NCI-H2107 treated with DMSO at 0.1 percent for 48 hours (cell line): ENCODE data around the gene FGF12.
"Not testable (repeated sequence)": the region's sequence is repeated elsewhere in the genome, so short reads cannot be mapped to it uniquely, and the experiment has no call there.

Experiments
- DNase-seq: peaks from one replicate; lab custom pipeline; 2025; ENCODE audit not compliant: unreplicated experiment; lab: John Stamatoyannopoulos, UW

Gene FGF12

DNA sequence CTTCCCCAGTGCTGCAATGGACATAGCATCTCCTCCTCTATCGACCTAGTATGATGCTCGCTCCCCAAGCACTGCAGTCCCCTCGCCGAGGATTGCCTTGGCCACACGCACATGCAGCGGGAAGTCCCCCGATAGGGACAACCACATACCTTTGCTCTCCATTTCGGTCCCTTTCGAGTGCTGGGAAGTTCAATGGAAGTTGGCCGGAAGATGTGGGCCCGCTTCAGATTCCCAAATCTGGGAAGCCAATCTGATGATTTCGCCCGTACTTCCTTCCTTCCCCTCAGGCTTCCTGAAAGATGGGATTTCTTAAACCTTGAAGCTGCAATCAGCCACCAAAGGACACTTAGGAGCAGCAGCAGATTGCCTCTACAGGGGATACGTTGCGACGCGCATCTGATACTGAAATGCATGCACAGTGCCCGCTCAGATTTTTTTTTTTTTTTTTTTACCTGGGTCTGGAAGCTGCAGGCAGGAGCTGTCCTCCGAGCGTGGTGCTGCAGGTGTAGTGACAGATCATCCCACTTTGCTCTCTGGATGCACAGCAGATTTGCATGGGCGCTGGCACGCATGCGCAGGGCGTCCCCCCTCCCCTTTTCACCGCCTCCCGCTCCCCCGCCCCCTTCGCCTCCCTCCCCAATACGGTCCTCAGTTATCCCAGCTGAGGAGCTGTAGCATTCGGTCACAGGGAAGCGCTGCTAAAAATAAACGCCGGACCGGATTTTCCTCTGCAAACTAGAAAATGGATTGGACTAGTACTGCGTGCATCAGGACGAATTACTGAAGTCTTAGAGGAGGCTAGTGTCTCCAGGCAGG, at the start of gene FGF12:
FGF12 (minus strand) TSS at position 510 of the 816 bp plus-strand sequence.
- DNase-seq = peak; percentile 91

DNA sequence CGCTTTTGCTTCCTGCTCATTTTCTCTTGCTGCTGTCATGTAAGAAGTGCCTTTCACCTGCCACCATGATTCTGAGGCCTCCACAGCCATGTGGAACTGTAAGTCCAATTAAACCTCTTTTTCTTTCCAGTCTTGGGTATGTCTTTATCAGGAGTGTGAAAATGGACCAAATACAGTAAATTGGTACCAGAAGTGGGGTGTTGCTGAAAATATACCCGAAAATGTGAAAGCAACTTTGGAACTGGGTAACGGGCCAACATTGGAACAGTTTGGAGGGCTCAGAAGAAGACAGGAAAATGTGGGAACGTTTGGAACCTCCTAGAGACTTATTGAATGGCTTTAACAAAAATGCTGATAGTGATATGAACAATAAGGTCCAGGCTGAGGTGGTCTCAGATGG, 47.0 kb upstream of the FGF12 start:
- DNase-seq = not testable (repeated sequence)

DNA sequence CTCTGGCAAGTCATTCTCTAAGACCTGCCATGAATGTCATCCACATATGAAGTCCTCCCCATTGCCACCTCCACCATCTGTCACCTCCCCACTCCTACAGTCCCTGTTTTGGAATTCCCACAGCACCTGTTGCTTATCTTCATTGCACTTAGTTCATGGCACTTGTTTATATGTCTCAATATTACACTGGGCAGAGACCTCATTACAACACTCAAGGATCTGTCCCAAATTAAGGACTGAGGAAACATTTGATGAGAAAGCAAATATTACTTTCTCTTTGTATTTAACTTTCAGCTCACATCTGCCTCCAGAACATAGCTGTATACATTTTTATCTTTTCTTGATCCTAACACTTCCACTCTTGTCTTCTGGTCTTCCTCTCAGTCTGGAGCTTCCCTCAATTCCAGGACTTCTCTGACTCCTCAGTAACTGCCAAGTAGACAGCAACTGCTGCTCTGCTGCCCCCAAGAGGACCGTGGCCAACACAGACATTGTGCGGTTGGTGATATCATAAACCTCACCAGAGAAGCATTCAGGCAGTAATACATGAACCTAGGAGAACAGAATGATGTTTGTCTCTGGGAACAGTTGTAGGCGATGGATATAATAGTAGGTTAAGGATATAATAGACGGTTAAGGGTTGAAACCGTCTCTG, 45.0 kb upstream of the FGF12 start:
- peak; percentile 76 for DNase-seq

DNA sequence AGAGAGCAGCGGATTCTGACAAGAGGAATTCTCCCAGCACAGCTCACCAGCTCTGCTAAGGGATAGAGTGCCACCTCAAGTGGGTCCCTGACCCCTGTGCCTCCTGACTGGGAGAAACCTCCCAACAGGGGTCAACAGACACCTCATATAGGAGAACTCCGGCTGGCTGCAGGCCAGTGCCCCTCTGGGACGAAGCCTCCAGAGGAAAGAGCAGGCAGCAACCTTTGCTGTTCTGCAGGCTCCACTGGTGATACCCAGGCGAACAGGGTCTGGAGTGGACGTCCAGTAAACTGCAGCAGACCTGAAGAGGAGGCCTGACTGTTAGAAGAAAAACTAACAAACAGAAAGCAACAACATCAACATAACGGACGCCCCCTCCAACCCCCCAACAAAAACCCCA, 31.3 kb upstream of the FGF12 start:
- no peak for DNase-seq

DNA sequence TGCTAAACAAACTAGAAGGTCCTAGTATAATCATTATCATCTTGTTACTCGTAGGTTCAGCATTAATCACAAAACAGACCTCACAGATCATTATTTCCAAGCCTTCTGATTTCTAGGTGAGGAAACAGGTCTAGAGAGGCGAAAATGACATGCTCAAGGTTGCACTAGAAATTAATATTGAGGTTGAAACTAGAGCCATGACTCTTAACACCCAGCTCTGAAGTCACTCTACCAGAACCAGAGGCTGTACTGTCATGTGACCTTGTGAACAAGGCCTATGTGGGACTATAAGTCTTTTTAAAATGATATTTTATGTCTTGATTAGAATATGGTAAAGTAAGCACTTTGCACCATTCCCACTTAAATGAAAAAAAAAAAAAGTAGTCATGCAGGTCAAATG, 23.8 kb upstream of the FGF12 start:
- DNase-seq = no peak

DNA sequence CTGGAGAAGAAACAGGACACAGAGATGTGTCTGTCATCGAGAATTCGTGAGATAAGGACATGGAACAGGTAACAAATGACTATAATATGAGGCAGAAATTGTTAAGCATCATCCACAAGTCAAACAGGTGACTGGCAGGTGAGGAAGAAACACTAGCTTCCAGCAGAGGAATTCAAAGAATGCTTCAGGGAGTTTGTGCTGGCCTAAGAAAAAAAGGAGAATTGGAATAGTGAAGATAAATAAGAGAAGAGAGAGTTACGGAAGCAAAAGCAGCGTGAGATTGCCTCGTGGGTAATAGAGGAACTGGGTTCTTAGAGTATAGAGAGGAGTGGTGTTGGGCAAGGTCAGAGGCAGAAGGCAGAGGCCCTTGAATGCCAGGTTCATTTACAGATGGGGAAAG, 22.9 kb upstream of the FGF12 start:
- no peak for DNase-seq

DNA sequence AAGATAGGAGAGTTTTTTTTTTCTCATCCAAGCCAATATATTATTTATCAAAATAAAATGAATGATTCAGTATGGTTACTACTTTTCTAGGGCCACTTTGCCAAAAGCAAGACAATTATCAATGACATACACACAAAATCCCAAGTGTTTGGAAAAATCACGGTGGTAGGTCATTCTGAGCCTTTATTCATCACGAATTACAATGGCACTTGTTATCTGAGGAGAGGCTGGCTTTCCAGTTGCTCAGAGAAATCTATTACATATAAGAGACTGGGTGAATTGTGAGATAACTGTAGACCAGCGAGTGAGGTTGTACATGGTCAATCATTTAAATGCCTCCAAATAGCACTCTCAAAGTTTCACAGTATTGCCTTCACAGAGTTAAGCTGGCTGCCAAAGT, 20.4 kb upstream of the FGF12 start:
- DNase-seq = no peak

DNA sequence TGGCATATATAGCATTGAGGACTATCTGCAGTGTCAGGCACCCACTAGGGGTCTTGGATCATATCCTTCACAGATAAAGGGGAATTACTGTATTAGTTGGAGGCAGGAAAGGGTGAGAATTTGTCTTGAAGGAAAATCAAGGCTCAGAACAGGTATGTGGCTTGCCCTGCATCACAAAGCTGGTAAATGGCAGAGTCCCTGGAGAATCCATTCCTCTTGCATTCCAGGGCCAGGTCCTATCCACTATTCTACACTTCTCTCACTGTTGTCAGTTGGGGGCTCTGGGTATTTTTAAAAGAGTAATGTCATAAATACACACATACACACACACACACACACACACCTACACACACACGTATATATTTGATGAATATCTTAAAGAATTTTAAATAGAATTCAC, 19.8 kb upstream of the FGF12 start:
- DNase-seq = no peak

DNA sequence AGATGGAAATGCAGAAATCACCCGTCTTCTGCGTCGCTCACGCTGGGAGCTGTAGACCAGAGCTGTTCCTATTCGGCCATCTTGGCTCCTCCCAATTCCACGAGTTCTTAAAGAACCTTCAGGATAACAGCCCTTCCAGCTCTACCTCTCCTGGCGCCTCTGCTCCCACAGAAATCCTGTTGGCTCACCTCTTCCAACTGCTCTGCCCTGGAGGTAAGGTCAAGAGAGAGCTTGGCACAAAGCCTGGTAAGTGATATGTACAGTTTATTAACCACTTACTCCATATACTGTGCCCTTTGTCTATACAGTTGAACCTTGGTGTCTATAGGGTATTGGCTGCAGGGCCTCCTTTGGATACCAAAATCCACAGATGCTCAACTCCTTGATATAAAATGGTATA, 17.8 kb upstream of the FGF12 start:
- no peak for DNase-seq

DNA sequence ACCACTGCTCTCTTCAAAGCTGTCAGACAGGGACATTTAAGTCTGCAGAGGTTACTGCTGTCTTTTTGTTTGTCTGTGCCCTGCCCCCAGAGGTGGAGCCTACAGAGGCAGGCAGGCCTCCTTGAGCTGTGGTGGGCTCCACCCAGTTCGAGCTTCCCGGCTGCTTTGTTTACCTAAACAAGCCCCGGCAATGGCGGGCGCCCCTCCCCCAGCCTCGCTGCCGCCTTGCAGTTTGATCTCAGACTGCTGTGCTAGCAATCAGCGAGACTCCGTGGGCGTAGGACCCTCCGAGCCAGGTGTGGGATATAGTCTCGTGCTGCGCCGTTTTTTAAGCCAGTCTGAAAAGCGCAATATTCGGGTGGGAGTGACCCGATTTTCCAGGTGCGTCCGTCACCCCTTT, 17.3 kb upstream of the FGF12 start:
- not testable (repeated sequence) for DNase-seq

DNA sequence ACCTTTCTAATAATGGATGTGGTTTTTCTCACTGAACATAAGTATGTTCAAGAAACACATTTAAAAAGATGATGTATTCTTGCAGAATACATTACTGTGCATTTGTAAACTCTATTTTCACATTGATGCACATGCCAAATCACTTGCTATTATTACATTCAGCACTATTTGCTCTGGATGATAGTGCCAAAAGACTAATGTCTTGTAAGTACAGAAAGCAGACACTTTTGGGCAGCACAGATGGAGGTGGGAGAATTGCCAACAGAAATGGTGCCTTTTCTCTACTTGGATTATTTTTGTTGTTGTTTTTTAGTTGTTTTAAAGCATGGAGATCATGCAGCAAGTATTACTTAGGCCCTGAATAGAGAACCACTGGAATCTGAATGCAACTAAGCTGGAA, 10.2 kb upstream of the FGF12 start:
- no peak for DNase-seq

DNA sequence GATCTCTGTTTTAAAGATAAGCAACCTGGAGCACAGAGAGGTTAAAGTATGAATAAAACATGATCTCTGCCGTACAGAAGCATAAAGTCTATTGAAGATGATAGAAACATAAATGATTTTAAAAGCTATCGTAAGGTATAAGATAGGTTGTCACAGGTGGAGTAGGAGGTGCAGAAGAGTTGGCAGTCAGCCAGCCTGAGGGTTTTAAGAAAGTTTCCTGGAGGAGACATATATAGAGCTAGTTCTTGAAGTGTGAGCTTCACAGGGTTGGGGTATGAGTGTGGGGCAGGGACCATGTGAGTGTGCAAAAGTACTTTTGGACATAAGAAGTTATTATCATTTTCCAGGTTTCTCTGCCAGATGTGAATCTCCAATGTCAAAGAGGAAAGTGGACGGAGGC, 3.9 kb upstream of the FGF12 start:
- no peak for DNase-seq

DNA sequence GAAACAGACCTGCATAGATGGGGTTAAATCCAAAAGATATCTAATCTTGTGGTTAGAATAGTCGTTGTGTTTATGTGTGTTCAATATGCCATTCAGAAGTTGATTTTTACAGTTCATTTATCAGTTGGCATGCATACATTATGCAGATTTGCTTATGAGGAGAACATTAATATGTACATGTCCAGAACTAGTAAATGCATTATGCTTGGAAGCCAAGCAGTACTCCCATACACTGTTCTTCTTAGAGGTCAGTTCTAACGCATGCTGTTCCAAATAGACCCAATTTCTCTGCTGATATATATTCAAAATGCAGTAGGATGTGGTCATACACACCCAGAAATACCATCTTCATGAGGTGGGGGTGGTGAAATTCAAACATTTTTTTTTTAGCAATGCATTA, 956 bp downstream of the FGF12 start:
- no peak for DNase-seq

DNA sequence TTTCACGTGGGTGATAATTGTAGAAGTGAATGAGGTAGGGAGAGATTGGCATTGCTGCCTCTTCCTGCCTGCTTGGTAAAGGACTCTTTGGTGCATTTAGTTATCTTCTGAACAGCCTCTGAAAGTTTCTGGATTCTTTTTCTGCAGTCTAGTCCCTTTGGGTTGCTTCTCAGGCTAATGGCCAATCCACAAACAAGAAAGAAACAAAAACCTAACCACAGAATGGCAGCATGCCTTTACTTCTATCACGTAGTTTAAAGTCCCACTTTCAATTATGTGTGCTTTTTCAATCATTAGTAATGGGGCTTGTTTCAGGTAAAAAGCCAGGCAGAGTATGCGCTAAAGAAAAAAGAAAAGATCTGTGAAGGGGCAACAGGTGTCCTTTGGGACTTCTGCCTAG, 7.4 kb downstream of the FGF12 start:
- DNase-seq = no peak

DNA sequence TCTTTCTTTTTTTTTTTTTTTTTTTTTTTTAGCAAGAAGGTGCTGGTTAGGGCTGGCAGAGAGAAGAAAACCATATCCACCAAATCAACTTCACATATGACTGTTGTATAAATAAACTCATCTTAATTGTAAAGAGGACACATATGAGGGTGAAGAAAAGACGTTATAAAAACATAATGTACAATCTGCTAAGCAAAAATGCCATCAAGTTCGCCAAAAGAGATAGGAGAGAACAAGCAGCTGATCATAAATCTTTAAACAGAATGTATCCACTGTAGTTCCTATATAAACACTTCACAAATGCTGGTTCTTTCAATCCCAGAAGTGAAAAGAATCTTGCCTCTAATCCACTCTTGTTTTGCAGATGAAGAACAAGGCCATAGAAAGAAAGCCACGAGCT, 9.2 kb downstream of the FGF12 start:
- DNase-seq = no peak

DNA sequence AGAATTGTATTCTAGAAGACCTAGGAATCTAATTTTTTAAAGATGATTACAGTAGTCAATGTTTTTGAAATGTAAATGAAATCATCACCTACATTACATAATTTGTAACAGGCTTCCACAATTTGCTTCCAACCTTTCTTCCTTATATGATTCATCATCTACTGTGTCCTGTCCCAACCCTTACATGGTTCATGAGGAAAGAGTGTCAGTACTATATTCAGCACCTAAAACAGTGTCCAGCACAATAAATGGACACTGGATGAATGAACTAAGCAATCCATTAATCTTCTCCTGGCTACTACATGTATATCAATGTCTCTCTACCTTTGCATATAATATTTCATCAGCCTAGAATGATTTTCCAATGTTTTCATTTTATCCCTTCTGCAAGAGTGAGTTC, 12.2 kb downstream of the FGF12 start:
- DNase-seq = no peak

DNA sequence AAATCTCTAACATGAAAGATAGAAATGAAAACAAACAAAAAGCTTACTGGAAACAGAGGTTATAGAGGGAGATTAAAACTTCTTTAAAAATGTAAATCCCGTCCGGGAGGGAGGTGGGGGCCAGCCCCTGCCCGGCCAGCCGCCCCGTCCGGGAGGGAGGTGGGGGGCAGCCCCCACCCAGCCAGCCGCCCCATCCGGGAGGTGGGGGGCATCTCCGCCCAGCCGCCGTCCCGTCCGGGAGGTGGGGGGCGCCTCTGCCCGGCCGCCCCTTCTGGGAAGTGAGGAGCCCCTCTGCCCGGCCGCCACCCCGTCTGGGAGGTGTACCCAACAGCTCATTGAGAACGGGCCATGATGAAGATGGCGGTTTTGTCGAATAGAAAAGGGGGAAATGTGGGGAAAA, 16.2 kb downstream of the FGF12 start:
- not testable (repeated sequence) for DNase-seq

DNA sequence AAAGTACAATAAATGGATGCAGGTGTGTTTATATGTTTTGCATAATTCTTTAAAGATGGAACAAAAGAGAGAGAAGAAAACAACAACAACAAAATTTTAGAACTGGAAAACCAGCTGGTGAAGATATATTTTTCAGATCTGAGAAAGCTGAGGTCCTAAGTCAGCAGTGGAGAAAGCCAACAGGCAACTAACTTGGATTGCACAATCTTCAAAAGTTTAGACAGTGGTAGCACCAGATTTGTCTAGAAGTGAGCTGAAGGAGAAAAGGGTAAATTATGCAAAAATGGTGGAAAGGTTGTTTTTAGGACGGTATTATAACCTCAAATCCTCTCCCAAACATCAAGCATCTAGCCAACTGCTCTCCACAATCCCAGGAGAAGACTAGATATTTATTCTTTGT, 17.0 kb downstream of the FGF12 start:
- no peak for DNase-seq

DNA sequence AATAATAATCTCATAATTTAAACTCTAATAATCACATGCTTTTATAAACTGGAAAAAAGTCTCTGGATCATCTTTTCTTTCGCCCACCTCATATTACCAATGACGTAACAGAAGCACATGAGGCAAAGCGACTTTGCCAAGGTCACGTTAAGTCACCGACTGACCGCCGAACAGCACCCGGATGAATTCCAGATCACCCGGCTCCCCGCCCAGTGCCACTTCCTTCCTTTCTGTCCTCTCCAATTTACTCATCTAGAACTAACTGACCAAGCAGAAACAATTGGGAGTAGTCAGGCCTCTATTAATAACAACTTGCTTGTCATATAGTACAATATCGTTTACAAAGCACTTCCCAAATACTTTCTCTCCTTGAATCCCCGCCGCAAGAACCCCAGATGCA, 21.1 kb downstream of the FGF12 start:
- DNase-seq = no peak

DNA sequence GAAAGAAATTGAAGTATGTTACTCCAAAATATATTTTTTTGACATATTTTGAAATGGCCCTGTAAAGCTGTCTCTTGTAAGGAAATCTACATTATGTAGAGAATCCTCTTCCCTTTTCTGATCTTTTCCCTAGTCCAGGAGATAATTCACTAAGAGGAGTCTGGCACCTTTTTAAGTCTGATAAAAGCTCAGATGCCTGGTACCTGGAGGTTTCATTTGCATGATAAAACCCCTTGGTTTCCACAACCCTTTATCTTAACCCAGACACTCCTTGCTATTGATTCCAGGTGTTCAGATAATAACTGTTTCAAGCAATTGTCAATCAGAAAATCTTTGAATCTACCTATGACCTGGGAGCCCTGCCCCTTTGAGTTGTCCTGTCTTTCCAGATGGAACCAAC, 26.5 kb downstream of the FGF12 start:
- DNase-seq = no peak

DNA sequence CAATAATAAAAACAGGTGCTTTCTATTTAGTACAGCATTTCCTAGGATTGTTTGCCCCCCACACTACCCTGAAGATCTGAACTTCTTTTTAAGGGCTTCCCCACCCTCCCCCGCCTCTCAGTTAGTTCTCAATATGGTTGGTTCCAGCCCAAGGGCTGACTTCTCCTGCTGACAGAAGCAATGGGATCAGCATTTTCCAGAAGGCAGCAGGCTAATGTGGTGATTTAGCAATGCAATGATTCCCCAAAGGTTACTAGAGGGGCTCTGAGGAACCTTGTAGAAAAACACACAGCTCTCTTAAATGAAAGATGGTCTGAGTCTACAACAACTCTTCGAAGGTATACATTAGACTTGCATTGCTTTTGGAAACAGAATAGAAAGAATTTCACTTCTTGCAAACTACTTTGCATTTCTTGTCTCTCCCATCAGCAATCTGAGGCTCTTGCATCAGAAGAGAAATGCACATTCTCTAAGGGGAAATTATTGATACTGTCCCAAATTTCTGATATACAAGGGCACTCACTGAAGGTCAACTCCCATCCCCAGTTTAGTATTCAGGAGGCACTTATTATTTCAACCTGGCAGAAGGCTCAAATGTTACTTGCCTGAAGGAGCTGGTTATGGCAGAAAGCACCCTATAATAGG, 30.3 kb downstream of the FGF12 start:
- DNase-seq = no peak

DNA sequence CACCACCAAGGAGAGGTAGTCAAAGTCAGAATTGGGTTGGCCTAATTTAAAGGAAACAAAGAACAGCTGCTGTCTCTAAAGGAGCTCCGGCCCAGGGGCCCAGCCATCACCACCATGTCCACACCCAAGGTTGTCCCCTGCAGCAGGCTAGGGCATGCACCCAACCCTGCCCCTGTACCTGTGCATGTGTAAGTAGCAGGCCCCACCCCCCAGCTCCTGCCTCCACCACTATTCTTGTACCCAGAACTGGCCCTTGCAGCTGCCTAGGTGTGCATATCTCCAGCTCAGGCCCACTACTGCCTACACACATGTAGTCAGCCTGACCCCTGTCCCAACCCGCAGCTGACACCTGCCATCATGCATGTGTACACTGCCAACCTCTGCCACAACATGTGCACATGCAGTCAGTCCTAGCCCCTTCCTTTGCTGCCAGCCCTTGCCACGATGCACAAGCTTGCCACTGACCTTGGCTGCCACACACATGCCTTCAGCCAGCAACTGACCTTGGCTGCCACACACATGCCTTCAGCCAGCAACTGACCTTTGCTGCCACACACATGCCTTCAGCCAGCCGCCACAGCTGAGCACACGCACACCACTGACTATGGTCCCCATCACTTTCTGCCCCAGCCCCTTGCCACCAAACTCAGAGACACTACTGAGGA, 39.7 kb downstream of the FGF12 start:
- DNase-seq = no peak
